ENCODE results near the gene ZCWPW1.
"Not testable (repeated sequence)": the region's sequence is repeated elsewhere in the genome, so short reads cannot be mapped to it uniquely, and the experiment has no call there.

Gene ZCWPW1

GRCh38 chr7:100452513-100452912 lies 24.0 kb upstream of the ZCWPW1 start:
- DNase-seq (ENCODE audit: low read depth): no peak
- no peak for TF ChIP-seq CTCF (IDR thresholded peaks at IDR 0.05; ENCODE audit: low read depth, low read length, missing control alignments)
- no peak overlapping the region for H3K4me3 ChIP-seq (ENCODE audit: low read depth, low read length)

GRCh38 chr7:100449190-100449795 lies 20.8 kb upstream of the ZCWPW1 start:
- no peak overlapping the region for H3K4me3 ChIP-seq (ENCODE audit: low read depth, low read length)
- TF ChIP-seq CTCF (IDR thresholded peaks at IDR 0.05; ENCODE audit: low read depth, low read length, missing control alignments): no peak
- DNase-seq (ENCODE audit: low read depth): no peak

- H3K4me3 ChIP-seq (ENCODE audit: low read depth, low read length); DNase-seq (ENCODE audit: low read depth): not testable (repeated sequence)
Measured at GRCh38 chr7:100447363-100447762, 18.9 kb upstream of the ZCWPW1 start.

- TF ChIP-seq CTCF (IDR thresholded peaks at IDR 0.05; ENCODE audit: low read depth, low read length, missing control alignments): no peak
- no peak overlapping the region for H3K4me3 ChIP-seq (ENCODE audit: low read depth, low read length)
- no peak for DNase-seq (ENCODE audit: low read depth)
Measured at GRCh38 chr7:100446040-100446439, 17.5 kb upstream of the ZCWPW1 start.

- no peak for TF ChIP-seq CTCF (IDR thresholded peaks at IDR 0.05; ENCODE audit: low read depth, low read length, missing control alignments)
- no peak overlapping the region for H3K4me3 ChIP-seq (ENCODE audit: low read depth, low read length)
- no peak for DNase-seq (ENCODE audit: low read depth)
Measured at GRCh38 chr7:100444311-100445278, 16.1 kb upstream of the ZCWPW1 start.

GRCh38 chr7:100443096-100443840 lies 14.8 kb upstream of the ZCWPW1 start:
- no peak overlapping the region for H3K4me3 ChIP-seq (ENCODE audit: low read depth, low read length)
- TF ChIP-seq CTCF (IDR thresholded peaks at IDR 0.05; ENCODE audit: low read depth, low read length, missing control alignments): no peak

More at GRCh38 chr7:100443096-100443840, 14.8 kb upstream of the ZCWPW1 start:
- no peak for DNase-seq (ENCODE audit: low read depth)
